WI38 (cell line): ENCODE measurements around the gene PDE11A.

Experiments
- H3K4me3 ChIP-seq: 2 replicates; pipeline ENCODE4 v1.5.1; 2011; ENCODE audit warnings: low read depth, mild to moderate bottlenecking, control low read depth, low read length
- TF ChIP-seq, protein P1 (sequence below): IDR thresholded peaks from 2 replicates; pipeline ENCODE4 v1.5.1; 2012; ENCODE audit warnings: low read depth, mild to moderate bottlenecking, control low read depth, low read length

The PDE11A gene

DNA sequence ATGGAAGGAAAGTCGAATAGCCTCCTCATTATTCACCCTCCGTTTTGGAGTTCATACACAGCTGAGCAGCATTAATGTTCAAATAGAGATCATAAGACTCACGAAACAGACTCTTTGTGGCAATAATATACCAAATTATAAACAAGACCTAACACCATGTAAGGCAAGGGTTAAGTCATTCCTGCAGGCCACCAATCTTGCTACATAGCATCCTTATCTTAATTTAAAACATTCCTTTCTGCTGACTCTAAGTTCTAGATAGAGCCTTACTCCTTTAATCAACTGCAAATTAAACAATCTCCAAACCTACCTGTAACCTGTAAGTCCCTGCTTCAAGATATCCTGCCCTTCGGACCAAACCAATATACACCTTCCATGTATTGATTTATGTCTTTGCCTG, 178.0 kb downstream of the PDE11A start:
- TF ChIP-seq, protein P1, sequence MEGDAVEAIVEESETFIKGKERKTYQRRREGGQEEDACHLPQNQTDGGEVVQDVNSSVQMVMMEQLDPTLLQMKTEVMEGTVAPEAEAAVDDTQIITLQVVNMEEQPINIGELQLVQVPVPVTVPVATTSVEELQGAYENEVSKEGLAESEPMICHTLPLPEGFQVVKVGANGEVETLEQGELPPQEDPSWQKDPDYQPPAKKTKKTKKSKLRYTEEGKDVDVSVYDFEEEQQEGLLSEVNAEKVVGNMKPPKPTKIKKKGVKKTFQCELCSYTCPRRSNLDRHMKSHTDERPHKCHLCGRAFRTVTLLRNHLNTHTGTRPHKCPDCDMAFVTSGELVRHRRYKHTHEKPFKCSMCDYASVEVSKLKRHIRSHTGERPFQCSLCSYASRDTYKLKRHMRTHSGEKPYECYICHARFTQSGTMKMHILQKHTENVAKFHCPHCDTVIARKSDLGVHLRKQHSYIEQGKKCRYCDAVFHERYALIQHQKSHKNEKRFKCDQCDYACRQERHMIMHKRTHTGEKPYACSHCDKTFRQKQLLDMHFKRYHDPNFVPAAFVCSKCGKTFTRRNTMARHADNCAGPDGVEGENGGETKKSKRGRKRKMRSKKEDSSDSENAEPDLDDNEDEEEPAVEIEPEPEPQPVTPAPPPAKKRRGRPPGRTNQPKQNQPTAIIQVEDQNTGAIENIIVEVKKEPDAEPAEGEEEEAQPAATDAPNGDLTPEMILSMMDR, result no peak
- H3K4me3 ChIP-seq, result no peak overlapping the region

DNA sequence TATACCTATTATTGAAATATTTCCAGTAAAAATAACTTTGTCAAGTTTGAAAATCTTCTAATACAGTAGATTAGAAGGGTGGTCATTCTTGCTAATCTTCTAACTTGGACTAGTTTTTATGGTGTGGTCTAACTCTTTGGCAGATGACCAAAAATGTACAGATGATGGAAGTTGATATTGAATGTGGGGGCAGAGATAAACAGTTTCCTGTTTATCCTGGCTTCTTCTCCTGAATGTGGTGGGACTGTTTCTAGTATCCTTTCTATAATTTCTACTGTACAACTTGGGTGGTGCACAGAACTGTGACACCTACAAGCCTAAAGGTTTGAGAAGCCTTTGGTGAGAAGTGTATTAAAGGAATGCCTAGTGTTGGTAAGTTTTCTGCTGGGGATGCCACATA, 178.7 kb downstream of the PDE11A start:
- H3K4me3 ChIP-seq, result no peak overlapping the region
- TF ChIP-seq, protein P1, result no peak

DNA sequence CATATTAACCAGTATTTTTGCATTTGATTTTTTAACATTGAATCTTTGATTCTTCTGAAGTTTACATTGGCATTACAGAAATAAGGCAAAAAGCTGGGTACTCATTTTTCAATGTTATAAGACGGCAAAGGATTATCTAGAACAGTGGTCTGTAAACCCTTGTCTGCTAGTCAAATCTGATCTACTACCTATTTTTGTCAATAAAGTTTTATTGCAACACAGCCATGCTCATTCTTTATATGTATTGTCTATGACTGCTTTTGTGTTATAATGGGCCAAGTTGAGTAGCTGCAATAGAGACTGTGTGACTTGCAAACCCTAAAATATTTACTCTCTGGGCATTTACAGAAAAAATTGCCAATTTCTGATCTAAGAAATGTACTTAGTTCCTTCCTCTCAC, 181.0 kb downstream of the PDE11A start:
- no peak overlapping the region for H3K4me3 ChIP-seq
- TF ChIP-seq, protein P1, result no peak

DNA sequence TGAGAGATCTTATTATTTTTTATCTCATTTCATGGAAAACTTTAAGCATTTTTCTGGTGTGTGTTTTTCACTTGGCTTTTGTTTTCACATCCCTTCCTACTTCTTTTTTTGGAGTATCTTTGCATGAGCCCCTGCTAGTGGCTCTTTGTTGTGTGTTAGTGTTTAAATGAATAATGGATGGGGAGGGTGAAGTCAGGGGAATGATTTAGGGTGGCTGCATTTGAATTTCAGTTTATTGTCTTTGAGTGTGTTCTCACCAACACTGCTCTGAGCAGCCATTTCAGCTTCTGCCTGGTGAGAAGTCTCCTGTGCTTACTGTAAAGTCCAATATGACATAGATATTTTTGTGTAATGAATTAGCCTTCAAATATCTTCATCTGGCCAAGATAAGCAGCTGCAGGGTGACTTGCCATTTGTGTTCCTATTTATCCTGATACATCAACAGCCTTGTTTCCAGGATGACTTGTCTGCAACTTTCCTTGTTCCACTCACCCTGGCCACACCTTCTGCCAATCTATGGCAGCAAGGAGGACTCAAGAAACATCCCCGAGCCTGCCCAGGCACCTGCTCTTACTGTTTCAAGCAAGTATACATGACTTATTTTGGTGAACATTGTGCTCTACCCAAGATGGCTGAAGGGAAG, 182.6 kb downstream of the PDE11A start:
- no peak overlapping the region for H3K4me3 ChIP-seq
- TF ChIP-seq, protein P1, result no peak

DNA sequence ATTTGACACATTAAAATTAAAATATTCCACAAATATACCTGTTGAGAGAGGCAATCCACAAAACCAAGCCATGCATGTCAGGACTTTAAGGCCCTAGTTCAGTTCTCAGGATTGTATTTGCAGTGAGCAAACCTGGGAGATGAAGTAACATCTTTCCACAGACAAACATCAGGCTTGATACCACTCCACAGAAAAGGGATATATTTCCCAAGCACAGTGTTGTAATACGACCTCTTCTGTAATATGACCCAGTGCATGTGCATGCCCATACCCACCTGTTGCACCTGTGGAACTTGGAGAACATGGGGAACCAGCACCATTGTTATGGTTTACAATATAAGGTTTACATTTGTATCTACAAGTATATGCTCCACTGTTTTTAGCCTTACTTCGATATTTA, 184.0 kb downstream of the PDE11A start:
- H3K4me3 ChIP-seq, result no peak overlapping the region
- TF ChIP-seq, protein P1, result no peak

DNA sequence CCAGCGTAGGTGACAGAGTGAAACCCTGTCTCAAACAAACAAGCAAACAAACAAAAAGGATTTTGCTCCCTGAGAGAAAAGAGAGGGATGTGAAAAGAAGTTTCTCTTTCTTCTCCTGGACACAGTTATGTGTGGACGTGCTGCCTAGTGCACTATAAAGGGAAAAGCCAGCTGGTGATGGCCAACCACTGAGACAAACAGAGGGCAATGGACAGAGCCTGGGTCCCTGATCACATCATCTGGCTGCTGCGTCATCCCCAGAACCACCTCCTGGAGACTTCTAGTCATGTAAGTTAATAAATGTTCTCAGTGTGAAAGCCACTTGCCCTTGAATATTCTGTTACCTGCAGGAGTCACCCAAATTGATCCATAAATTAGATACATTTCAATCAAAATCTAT, 184.9 kb downstream of the PDE11A start:
- H3K4me3 ChIP-seq, result no peak overlapping the region
- TF ChIP-seq, protein P1, result no peak

DNA sequence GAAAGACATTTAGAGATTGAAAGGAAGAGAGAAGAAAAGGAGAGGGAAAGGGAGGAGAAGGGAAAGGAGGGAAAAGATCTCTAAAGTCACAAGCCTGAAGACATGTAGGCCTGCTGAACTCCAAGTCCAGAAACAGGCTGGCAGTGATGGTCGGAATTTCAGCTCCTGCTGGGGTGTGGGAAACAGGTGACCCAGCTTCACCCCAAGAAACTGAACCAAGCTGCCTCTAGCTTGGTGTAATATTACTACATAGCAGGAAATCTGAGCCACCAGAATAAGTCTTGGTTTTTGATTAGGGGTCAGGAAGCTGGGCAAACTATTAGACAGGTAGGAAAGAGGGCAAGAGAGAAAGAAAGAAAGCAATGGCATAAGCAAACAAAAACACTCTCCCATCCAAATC, 185.8 kb downstream of the PDE11A start:
- H3K4me3 ChIP-seq, result no peak overlapping the region
- TF ChIP-seq, protein P1, result no peak
